Non-pigmented ciliary epithelial cell (primary cell): ENCODE measurements around the gene CRYGN.

Experiments used
- DNase-seq: peaks from one replicate; pipeline ENCODE4 v3.0.0-alpha.2; 2010; ENCODE audit warnings: low read depth

The CRYGN gene

GRCh38 chr7:151406051-151406875 is 33.7 kb downstream of the CRYGN start:
- no peak for DNase-seq

DNA sequence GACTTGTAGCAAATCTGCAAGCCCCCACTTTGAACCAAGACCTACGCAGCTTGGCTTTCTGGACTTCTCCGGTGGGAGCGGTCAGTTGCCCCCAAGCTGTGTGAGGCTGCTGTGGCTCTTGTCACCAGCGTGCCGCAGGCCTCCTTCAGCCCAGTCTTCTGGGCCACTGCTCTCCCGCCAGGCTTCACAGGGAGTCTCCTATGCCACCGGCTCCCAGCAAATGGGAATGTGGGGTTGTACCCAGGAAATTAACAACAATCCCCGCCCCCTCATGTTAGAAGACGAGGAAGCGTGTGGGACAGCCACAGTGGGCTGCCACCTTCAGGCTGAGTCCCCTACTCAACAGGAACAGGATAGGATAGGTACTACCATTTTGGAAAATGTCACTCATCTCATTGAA is 34.4 kb downstream of the CRYGN start:
- DNase-seq = no peak

DNA sequence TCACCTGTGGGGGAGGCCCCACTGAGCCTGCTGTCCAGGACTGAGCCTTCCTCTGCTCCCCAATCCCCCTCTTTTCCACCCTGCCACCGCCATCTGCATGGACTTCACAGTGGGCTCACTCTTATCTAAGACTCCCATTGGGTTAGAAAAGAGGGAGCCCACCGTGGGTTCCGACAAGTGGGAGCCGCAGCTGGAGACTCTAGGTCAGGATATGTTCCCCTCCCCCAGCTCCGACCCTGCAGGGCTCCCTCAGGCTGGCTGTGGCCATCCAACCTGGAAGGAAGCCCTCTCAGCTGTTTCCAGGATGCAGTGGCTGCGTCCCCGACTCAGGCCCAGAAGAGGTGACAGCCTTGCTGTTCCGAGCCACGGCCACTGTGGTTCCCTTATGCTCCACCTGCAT is 34.9 kb downstream of the CRYGN start:
- no peak for DNase-seq

DNA sequence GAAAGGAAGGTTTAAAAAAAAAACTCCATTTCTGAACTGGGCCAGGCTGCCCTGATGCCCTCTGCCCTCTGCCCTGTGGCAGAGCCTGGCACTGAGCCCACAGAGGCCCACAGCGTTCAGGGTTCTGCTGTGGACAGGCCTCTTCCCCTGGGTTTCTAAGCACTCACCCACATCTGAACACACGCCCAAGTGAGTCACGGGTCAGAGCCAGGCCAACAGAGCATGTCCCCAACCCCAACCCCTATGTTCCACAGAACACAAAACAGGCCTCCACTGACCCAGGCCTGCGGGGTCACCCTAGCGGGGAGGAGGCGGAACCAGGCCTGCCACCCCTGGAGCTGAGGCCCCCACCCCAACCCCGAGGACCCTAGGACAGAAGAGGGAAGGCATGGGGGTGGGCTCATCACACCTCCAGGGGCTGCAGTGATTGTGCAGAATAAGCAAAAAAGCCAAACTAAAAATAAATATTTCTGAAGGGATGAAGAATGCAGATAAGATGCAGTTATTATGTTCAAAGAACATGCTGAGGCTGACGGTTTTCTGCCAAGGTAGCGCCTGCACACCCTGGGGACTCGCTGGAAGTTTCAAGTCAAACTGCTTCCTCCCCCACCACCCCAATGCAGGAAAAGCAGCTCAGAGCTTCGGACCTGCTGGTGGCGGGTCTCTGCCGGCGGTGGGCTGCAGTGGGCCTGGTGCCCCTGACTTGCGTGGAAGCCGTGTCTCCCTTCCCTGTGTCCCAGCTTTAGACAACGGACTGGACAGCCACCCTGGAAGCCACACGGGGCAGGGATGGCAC is 35.5 kb downstream of the CRYGN start:
- DNase-seq = no peak

- DNase-seq = no peak
Observed at GRCh38 chr7:151403764-151404163, 36.2 kb downstream of the CRYGN start.

DNA sequence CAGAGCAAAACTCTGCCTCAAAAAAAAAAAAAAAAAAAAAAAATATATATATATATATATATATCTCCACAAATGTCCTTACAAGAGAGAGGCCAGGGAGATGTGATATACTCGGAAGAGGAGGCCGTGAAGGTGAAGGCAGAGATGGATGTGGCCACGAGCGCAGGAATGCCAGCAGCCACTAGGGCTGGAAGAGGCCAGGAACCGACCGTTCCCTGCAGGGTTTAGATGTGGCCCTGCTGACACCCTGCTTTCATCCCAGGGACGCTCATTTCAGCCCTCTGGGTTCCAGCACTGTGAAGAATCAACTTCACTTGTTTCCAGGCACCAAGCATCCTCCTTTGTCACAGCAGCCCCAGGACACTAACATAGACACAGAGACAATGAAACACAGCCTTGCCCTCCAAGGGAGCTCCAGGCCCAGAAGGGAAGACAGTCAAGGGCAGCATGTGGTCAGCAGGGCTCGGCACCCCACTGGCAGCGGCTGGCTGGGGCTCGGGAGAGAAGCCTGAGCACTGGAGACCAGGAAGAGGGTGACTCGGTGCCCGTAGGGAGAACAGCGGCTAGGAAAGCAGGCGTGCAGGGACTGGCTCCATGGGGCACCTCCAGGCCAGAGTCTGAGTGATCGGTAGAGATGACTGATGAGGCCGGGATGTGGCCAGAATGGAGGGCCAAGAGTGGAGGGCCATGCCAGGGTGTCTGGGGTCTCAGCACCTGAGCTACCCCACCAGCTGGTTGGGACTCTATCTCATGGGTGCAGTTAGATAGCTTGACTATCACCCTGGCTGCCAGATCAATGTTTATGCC is 37.7 kb downstream of the CRYGN start:
- DNase-seq = no peak

- no peak for DNase-seq
Observed at GRCh38 chr7:151400626-151401315, 39.2 kb downstream of the CRYGN start.

- no peak for DNase-seq
Observed at GRCh38 chr7:151399906-151400305, 40.0 kb downstream of the CRYGN start.

GRCh38 chr7:151399305-151399601 is 40.7 kb downstream of the CRYGN start:
- no peak for DNase-seq

DNA sequence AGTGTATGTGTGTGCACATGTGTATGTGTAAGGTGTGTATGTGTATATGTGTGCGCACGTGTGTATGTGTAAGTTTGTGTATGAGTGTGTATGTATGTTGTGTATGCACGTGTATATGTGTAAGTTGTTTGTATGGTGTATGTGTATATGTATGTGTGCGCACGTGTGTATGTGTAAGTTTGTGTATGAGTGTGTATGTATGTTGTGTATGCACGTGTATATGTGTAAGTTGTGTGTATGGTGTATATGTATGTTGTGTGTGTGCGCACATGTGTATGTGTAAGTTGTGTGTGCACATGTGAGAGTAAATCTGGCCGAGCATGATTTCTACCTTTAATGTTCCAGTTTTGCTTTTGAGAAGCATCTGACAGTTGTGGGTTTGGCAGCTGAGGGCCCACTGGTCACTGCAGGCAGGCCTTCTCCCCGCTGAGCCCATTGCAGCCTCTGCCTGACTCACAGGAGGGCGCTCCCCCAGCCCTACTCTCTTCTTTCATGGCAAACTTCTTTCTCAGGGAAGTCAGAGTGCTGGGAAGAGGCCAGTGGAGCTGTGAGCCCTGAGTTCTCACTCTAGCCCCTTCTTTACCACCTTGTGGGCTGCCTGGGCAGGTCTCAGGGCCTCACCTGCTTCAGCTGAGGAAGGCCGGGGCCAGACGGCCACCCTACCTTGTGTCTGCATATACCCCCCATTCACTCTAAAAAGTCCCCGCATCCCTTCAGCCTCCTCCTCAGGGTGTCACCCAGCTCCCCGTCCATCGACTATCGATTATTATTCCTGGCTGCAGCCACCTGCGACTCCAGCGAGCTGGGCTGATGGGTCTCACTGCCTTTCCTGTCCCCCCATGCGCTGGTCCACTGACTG is 41.3 kb downstream of the CRYGN start:
- no peak for DNase-seq

DNA sequence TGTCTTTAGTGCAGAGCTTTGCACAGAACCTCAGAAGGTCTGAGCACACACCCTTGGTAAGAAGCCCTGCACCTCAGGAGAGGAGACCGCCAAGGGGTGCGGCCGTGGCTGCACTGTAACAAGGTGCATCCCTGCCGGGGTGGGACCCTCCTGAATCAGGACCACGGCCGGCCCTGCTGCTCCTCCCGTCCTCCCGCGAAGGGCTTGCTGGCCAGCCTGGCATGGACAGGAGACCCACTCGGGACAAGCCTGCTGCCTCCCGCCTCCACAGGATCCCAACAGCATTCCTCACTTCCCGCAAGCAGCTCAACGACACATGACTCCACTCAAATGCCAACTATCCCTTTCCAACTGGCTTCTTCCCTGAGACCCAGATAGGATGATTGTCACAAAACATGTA is 42.9 kb downstream of the CRYGN start:
- DNase-seq = no peak

GRCh38 chr7:151396328-151396970 is 43.5 kb downstream of the CRYGN start:
- no peak for DNase-seq

DNA sequence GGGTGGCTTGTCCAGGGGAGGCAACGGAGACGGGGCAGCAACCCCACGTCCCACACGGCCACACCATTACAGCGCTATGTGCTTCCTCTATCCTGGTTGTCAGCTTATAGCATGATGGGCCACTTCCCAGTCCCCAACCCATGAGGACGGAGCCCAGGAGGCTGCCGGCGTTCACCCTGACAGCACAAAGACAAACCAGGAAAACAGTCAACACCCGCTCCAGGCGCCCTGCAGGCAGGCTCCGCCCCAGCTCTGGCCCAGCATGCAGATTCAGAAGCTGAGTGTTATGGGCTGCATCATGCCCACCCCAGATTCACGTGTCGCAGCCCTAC is 44.9 kb downstream of the CRYGN start:
- DNase-seq = no peak

- DNase-seq = no peak
Observed at GRCh38 chr7:151394076-151395035, 45.6 kb downstream of the CRYGN start.

GRCh38 chr7:151393031-151393977 is 46.6 kb downstream of the CRYGN start:
- DNase-seq = no peak

- DNase-seq = no peak
Observed at GRCh38 chr7:151392426-151392825, 47.5 kb downstream of the CRYGN start.

GRCh38 chr7:151392002-151392401 is 47.9 kb downstream of the CRYGN start:
- DNase-seq = no peak

- no peak for DNase-seq
Observed at GRCh38 chr7:151391358-151391730, 48.6 kb downstream of the CRYGN start.
